Measurements from ENCODE around the gene MGME1. TPM values are rescaled to one million over a fixed set of nuclear protein-coding genes. Genes with fewer than 3 reads are reported as not detected.

The MGME1 gene
- total RNA-seq, 1 experiment from 2014 or later = 15.1 TPM

DNA sequence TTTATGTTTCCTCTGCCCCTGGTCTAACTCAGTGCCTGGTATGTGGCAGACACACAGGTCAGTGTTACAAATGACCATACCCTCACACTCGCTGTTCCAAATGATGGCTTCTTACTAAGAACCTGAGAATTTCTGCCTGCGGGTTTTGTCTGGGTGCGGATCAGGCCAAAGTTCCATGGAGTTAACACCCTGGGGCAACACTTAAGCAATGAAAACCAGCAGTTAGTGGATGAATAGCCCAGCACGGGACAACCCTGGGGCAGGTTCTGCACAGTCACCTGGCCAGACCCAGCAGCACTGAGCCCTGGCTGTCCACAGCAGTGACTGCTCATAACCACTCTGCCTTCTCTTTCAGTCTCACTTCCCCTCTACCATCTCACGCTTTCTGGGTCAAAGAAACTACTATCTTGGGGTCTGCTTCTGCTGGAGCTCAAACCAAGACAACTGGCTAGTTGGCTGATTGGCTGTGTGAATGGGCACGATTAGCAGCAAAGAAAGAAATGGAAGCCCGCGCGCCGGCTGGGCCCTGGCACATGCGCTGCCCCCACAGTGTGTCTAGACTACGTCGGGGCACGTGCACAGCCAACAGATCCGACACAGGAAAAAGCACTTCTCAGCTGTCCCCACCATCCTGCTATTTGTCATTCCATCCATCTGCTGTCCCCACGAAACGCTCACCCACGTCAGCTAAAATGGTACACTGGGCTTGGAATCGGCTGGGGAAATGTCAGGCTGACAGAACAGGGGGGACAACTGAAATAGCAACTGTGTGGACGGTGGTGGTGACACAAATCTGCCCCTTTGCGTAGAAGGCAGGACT, 36.6 kb downstream of the MGME1 start:
- Histone ChIP-seq H3K36me3 (ENCODE audit: low read depth, low read length) (no peaks in the 10 kb centered on the region), H3K9me2 (replicated peaks; ENCODE audit: low read length) (no peaks in the 10 kb centered on the region), H2AFZ (ENCODE audit: low read length) (no peak overlapping the region), H3K4me1 (ENCODE audit: insufficient read depth, low read length) (peaks cover 10% of the 10 kb centered on the region), H3K27me3 (ENCODE audit: low read length) (no peaks in the 10 kb centered on the region), H4K20me1 (ENCODE audit: low read length) (no peaks in the 10 kb centered on the region), H3K27ac (ENCODE audit: low read length) (no peak overlapping the region), H3K9ac (ENCODE audit: low read length) (no peak overlapping the region), H3K4me3 (ENCODE audit: low read length) (no peak overlapping the region), H3F3A (ENCODE audit: low read length, unreplicated experiment) (no peaks in the 10 kb centered on the region), H3K79me2 (ENCODE audit: low read length) (no peaks in the 10 kb centered on the region), H3K9me3 (ENCODE audit: low read length) (no peaks in the 10 kb centered on the region), H3K4me2 (ENCODE audit: low read length) (no peak overlapping the region)
- intact Hi-C loops (cut with micrococcal nuclease) = no loop called here
- POLR2A ChIA-PET (ENCODE audit: unreplicated experiment) = no interaction called here
- BruUV-seq (replicated peaks) = no TSS peak
- CTCF ChIA-PET = no interaction called here
- TF ChIP-seq EZH2phosphoT487 (IDR thresholded peaks at IDR 0.05; ENCODE audit: borderline replicate concordance, low read length) (no peak), EZH2 (IDR thresholded peaks at IDR 0.05; ENCODE audit: low read length, unreplicated experiment) (no peak), CTCF (conservative IDR thresholded peaks at IDR 0.05; ENCODE audit: low read depth, low read length) (no peak)
- no peak for DNase-seq
- no peak for ATAC-seq

GRCh38 chr20:18005990-18006364, 37.2 kb downstream of the MGME1 start:
- no peaks in the 10 kb centered on the region for H3K27me3 ChIP-seq (ENCODE audit: low read length)
- H4K20me1 ChIP-seq (ENCODE audit: low read length) = no peaks in the 10 kb centered on the region
- peaks cover 10% of the 10 kb centered on the region for H3K4me1 ChIP-seq (ENCODE audit: insufficient read depth, low read length)
- ChIA-PET CTCF (no interaction called here), POLR2A (ENCODE audit: unreplicated experiment) (no interaction called here)
- H3F3A ChIP-seq (ENCODE audit: low read length, unreplicated experiment) = no peaks in the 10 kb centered on the region
- no peaks in the 10 kb centered on the region for H3K9me3 ChIP-seq (ENCODE audit: low read length)
- DNase-seq = no peak
- no TSS peak for BruUV-seq (replicated peaks)
- H3K9ac ChIP-seq (ENCODE audit: low read length) = no peak overlapping the region
- H2AFZ ChIP-seq (ENCODE audit: low read length) = no peak overlapping the region
- no peak overlapping the region for H3K27ac ChIP-seq (ENCODE audit: low read length)
- H3K9me2 ChIP-seq (replicated peaks; ENCODE audit: low read length) = no peaks in the 10 kb centered on the region
- H3K79me2 ChIP-seq (ENCODE audit: low read length) = no peaks in the 10 kb centered on the region
- ATAC-seq = no peak
- no peak overlapping the region for H3K4me3 ChIP-seq (ENCODE audit: low read length)
- intact Hi-C loops (cut with micrococcal nuclease) = no loop called here
- TF ChIP-seq CTCF (conservative IDR thresholded peaks at IDR 0.05; ENCODE audit: low read depth, low read length) (no peak), EZH2 (IDR thresholded peaks at IDR 0.05; ENCODE audit: low read length, unreplicated experiment) (no peak), EZH2phosphoT487 (IDR thresholded peaks at IDR 0.05; ENCODE audit: borderline replicate concordance, low read length) (no peak)
- H3K4me2 ChIP-seq (ENCODE audit: low read length) = no peak overlapping the region
- H3K36me3 ChIP-seq (ENCODE audit: low read depth, low read length) = no peaks in the 10 kb centered on the region

DNA sequence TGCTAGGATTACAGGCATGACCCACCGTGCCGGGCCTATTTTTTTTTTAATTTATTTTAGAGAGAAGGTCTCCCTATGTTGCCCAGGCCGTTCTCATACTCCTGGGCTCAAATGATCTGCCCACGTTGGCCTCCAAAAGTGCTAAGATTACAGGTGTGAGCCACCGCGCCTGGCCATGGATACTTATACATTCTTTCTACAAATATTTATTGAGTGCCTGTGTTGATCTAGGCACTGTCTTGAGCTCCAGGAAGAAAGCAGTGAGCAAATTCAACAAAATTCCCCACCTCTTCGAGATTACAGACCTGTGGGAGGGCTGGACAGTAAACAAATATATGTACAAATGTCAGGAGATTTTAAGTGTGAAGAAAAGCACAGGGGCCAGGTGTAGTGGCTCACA, 37.9 kb downstream of the MGME1 start:
- DNase-seq (no peak), ATAC-seq (no peak)
- Histone ChIP-seq H3K9ac (ENCODE audit: low read length) (no peak overlapping the region), H3K79me2 (ENCODE audit: low read length) (no peaks in the 10 kb centered on the region), H3K27ac (ENCODE audit: low read length) (no peak overlapping the region), H3F3A (ENCODE audit: low read length, unreplicated experiment) (no peaks in the 10 kb centered on the region), H4K20me1 (ENCODE audit: low read length) (no peaks in the 10 kb centered on the region), H3K27me3 (ENCODE audit: low read length) (no peaks in the 10 kb centered on the region), H3K36me3 (ENCODE audit: low read depth, low read length) (no peaks in the 10 kb centered on the region), H3K4me3 (ENCODE audit: low read length) (no peak overlapping the region), H3K9me2 (replicated peaks; ENCODE audit: low read length) (no peaks in the 10 kb centered on the region), H2AFZ (ENCODE audit: low read length) (no peak overlapping the region), H3K9me3 (ENCODE audit: low read length) (no peaks in the 10 kb centered on the region), H3K4me1 (ENCODE audit: insufficient read depth, low read length) (peaks cover 4% of the 10 kb centered on the region), H3K4me2 (ENCODE audit: low read length) (no peak overlapping the region)
- TF ChIP-seq CTCF (conservative IDR thresholded peaks at IDR 0.05; ENCODE audit: low read depth, low read length) = no peak
- BruUV-seq (replicated peaks) = no TSS peak
- CTCF ChIA-PET = no interaction called here
- intact Hi-C loops (cut with micrococcal nuclease) = no loop called here
- POLR2A ChIA-PET (ENCODE audit: unreplicated experiment) = no interaction called here
